ENCODE measurements around the gene MRPL32.

DNA sequence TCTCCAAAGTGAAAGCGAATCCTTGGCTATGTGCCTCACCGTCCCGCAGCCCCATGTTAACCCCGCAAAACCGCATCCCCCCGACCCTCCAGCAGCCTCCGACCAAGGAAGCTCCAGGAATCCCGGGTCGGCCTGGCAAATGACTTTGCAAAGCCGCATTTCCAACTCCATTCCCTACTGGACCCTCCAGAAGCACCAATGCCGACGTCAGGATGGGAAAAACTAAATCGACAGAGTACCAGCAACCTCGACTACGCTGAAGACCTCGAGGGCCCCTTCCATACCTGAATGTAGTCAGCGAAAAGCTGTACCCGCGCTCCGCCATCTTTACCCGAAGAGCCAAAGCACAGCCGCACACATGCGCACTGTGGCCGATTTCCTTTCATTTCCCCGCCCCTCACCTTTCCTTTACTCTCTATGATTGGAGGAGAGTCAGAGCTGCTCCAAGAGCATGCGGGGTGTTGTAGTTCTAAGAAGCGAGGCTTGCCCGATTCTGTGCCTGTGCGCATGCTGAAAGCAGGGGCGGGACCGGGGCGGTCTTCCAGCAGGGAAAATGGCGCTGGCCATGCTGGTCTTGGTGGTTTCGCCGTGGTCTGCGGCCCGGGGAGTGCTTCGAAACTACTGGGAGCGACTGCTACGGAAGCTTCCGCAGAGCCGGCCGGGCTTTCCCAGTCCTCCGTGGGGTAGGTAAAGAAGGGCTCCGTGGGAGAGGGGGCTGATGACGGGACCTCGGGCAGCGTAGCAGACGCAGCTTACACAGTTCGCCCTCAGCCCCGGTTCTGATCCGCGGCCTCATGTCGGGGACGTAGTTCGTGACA, at the start of gene MRPL32, which contains the start of gene PSMA2:
- TF ChIP-seq, protein P1, sequence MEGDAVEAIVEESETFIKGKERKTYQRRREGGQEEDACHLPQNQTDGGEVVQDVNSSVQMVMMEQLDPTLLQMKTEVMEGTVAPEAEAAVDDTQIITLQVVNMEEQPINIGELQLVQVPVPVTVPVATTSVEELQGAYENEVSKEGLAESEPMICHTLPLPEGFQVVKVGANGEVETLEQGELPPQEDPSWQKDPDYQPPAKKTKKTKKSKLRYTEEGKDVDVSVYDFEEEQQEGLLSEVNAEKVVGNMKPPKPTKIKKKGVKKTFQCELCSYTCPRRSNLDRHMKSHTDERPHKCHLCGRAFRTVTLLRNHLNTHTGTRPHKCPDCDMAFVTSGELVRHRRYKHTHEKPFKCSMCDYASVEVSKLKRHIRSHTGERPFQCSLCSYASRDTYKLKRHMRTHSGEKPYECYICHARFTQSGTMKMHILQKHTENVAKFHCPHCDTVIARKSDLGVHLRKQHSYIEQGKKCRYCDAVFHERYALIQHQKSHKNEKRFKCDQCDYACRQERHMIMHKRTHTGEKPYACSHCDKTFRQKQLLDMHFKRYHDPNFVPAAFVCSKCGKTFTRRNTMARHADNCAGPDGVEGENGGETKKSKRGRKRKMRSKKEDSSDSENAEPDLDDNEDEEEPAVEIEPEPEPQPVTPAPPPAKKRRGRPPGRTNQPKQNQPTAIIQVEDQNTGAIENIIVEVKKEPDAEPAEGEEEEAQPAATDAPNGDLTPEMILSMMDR (IDR thresholded peaks at IDR 0.05), result no peak
- TF ChIP-seq POLR2A (IDR thresholded peaks at IDR 0.05), result peak; percentile 44

All from breast epithelium (tissue), 3 donors.